ENCODE measurements around the gene PIK3CA.
"Not testable (repeated sequence)": the region's sequence is repeated elsewhere in the genome, so short reads cannot be mapped to it uniquely, and the experiment has no call there.

Gene PIK3CA

DNA sequence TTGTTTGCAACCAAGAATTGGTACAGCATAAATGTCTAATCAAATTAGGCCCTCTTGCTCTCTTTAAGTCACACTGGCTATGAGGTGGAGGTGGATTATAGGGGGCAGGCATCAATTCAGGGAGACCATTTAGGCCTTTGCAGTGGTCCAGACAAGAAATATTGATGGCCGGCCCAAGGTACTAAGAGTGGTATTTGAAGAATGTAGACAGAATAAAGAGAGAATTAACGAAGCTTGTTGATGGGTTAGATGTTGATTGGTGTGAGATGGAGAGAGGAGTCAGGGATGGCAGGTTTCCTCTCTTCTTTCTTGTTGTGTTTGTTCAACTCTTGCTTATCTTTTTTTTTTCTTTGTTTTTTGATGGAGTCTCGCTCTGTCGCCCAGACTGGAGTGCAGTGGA lies 48.5 kb downstream of the PIK3CA start:
- Histone ChIP-seq H3K27ac (ENCODE audit: low read depth, low read length) (0 out of 2 replicates have a peak overlapping the region, but pooled peaks have one; percentile 7), H3K4me3 (ENCODE audit: low read depth, low read length) (no peak overlapping the region), H3K9me3 (ENCODE audit: control insufficient read depth, insufficient read depth, low read depth, low read length) (no peaks in the 10 kb centered on the region), H3K9ac (ENCODE audit: low read length) (no peak overlapping the region), H3K27me3 (ENCODE audit: control insufficient read depth, insufficient read depth, low read length) (no peaks in the 10 kb centered on the region), H3K36me3 (ENCODE audit: control insufficient read depth, insufficient read depth, low read length) (peaks cover 4% of the 10 kb centered on the region), H3K4me1 (ENCODE audit: control insufficient read depth, insufficient read depth, low read length) (peaks cover 23% of the 10 kb centered on the region)

DNA sequence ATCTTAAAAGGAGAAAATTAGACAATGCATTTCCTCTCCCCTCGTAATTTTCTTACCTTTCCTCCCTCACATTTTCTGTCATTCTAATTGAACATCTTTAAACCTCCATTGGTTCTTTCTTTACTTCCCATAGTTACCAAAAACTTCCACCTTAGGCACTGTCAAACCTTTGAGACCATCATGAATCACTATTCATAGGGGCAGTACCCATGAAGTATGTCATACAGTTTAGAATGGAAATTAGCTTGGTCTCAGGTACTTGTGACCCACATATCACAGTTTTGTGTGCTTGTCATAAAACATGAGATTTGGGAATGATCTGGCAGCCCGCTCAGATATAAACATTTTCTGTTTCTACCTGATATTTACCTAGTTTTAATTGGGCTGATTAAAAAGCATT lies 52.6 kb downstream of the PIK3CA start:
- Histone ChIP-seq H3K36me3 (ENCODE audit: control insufficient read depth, insufficient read depth, low read length) (peaks cover 17% of the 10 kb centered on the region), H3K27me3 (ENCODE audit: control insufficient read depth, insufficient read depth, low read length) (no peaks in the 10 kb centered on the region), H3K9me3 (ENCODE audit: control insufficient read depth, insufficient read depth, low read depth, low read length) (no peaks in the 10 kb centered on the region), H3K4me1 (ENCODE audit: control insufficient read depth, insufficient read depth, low read length) (peaks cover 10% of the 10 kb centered on the region; the same call in 1 of the 2 replicates), H3K27ac (ENCODE audit: low read depth, low read length) (no peak overlapping the region), H3K4me3 (ENCODE audit: low read depth, low read length) (no peak overlapping the region), H3K9ac (ENCODE audit: low read length) (no peak overlapping the region)

DNA sequence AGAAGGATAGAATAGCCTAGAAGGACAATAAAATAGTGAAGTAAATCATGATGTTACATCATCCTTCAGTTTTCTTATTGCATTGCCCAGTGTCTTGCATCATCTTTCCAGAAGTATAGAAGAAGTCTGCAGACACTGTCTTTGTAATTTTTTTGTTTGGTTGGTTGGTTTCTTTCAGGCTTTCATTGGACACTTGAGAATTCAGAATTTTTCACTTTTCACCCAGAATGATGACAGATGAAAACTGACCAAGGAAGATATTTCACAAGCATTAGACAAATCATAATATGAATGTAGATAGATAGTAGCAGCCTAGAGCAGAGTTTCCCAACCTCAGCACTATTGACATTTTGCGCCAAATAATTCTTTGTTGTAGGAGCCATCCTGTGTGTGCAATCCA lies 67.4 kb downstream of the PIK3CA start:
- H3K36me3 ChIP-seq (ENCODE audit: control insufficient read depth, insufficient read depth, low read length); H3K27me3 ChIP-seq (ENCODE audit: control insufficient read depth, insufficient read depth, low read length); H3K9me3 ChIP-seq (ENCODE audit: control insufficient read depth, insufficient read depth, low read depth, low read length); H3K4me3 ChIP-seq (ENCODE audit: low read depth, low read length); H3K9ac ChIP-seq (ENCODE audit: low read length); H3K27ac ChIP-seq (ENCODE audit: low read depth, low read length); H3K4me1 ChIP-seq (ENCODE audit: control insufficient read depth, insufficient read depth, low read length): not testable (repeated sequence)

DNA sequence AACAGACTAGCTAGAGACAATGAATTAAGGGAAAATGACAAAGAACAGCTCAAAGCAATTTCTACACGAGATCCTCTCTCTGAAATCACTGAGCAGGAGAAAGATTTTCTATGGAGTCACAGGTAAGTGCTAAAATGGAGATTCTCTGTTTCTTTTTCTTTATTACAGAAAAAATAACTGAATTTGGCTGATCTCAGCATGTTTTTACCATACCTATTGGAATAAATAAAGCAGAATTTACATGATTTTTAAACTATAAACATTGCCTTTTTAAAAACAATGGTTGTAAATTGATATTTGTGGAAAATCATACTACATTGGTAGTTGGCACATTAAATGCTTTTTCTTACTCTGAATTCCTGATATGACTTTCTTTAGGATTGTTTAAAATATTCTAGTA lies 70.1 kb downstream of the PIK3CA start:
- not testable (repeated sequence) for H3K27me3 ChIP-seq (ENCODE audit: control insufficient read depth, insufficient read depth, low read length); H3K4me3 ChIP-seq (ENCODE audit: low read depth, low read length); H3K9ac ChIP-seq (ENCODE audit: low read length); H3K27ac ChIP-seq (ENCODE audit: low read depth, low read length); H3K9me3 ChIP-seq (ENCODE audit: control insufficient read depth, insufficient read depth, low read depth, low read length); H3K4me1 ChIP-seq (ENCODE audit: control insufficient read depth, insufficient read depth, low read length); H3K36me3 ChIP-seq (ENCODE audit: control insufficient read depth, insufficient read depth, low read length)

DNA sequence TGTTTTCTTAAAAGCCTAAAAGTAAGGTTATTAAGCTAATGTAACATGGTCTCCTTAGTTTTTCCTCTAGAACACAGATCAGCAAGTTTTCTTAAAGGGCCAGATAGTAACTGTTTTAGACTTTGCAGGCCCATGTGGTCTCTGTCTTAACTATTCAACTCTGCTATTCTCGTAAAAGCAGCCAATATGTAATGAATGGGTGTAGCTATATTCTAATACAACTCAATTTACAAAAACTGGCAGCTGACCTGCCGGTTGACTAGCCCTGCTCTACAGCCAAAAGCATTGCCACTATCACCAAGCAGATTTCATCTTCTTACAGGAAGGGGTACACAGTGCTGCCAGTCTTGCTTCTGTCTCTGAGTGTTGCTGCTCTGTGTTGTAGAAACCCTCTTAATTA lies 75.4 kb downstream of the PIK3CA start:
- H3K4me3 ChIP-seq (ENCODE audit: low read depth, low read length), result no peak overlapping the region
- H3K9ac ChIP-seq (ENCODE audit: low read length), result no peak overlapping the region
- peaks cover 9% of the 10 kb centered on the region; the same call in 1 of the 2 replicates for H3K4me1 ChIP-seq (ENCODE audit: control insufficient read depth, insufficient read depth, low read length)
- no peaks in the 10 kb centered on the region for H3K9me3 ChIP-seq (ENCODE audit: control insufficient read depth, insufficient read depth, low read depth, low read length)
- no peaks in the 10 kb centered on the region for H3K27me3 ChIP-seq (ENCODE audit: control insufficient read depth, insufficient read depth, low read length)
- no peak overlapping the region for H3K27ac ChIP-seq (ENCODE audit: low read depth, low read length)
- H3K36me3 ChIP-seq (ENCODE audit: control insufficient read depth, insufficient read depth, low read length), result peaks cover 23% of the 10 kb centered on the region

DNA sequence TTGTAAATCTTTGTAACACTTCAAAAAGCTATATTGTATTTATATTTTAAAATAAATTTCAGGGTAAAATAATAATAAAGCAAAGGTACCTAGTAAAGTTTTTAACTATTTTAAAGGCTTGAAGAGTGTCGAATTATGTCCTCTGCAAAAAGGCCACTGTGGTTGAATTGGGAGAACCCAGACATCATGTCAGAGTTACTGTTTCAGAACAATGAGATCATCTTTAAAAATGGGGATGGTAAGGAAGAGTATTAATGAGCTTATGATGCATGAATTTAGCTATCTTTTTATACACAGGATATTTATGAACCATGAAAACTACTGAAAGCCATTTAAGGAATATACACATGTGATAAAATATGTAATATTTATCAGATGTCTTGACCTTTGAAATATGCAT lies 76.4 kb downstream of the PIK3CA start:
- Histone ChIP-seq H3K36me3 (ENCODE audit: control insufficient read depth, insufficient read depth, low read length) (peaks cover 23% of the 10 kb centered on the region), H3K4me3 (ENCODE audit: low read depth, low read length) (no peak overlapping the region), H3K9ac (ENCODE audit: low read length) (no peak overlapping the region), H3K9me3 (ENCODE audit: control insufficient read depth, insufficient read depth, low read depth, low read length) (no peaks in the 10 kb centered on the region), H3K27ac (ENCODE audit: low read depth, low read length) (no peak overlapping the region), H3K4me1 (ENCODE audit: control insufficient read depth, insufficient read depth, low read length) (peaks cover 9% of the 10 kb centered on the region; the same call in 1 of the 2 replicates), H3K27me3 (ENCODE audit: control insufficient read depth, insufficient read depth, low read length) (no peaks in the 10 kb centered on the region)

DNA sequence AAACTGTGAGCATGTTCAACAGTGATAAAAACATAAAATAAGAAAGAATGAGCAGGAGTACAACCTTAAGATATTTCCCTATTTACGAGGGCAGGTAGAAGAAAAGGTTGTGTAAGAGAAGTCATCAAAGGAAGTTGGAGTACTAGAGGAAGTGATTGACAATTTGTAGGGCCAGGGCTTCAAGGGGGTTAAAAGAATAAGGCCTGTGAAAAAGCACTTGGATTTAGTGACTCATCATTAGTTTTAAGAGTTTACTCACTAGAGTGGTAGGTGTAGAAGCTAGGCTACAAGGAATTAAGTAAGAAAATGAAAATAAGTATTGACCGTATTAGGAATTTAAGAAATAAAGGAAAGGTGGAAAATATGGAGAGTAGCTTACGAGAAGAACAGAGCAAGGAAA lies 79.2 kb downstream of the PIK3CA start:
- H3K27ac ChIP-seq (ENCODE audit: low read depth, low read length), result no peak overlapping the region
- H3K4me3 ChIP-seq (ENCODE audit: low read depth, low read length), result no peak overlapping the region
- H3K27me3 ChIP-seq (ENCODE audit: control insufficient read depth, insufficient read depth, low read length), result no peaks in the 10 kb centered on the region
- H3K36me3 ChIP-seq (ENCODE audit: control insufficient read depth, insufficient read depth, low read length), result peaks cover 37% of the 10 kb centered on the region
- H3K9ac ChIP-seq (ENCODE audit: low read length), result no peak overlapping the region
- peaks cover 9% of the 10 kb centered on the region; the same call in 1 of the 2 replicates for H3K4me1 ChIP-seq (ENCODE audit: control insufficient read depth, insufficient read depth, low read length)
- no peaks in the 10 kb centered on the region for H3K9me3 ChIP-seq (ENCODE audit: control insufficient read depth, insufficient read depth, low read depth, low read length)

DNA sequence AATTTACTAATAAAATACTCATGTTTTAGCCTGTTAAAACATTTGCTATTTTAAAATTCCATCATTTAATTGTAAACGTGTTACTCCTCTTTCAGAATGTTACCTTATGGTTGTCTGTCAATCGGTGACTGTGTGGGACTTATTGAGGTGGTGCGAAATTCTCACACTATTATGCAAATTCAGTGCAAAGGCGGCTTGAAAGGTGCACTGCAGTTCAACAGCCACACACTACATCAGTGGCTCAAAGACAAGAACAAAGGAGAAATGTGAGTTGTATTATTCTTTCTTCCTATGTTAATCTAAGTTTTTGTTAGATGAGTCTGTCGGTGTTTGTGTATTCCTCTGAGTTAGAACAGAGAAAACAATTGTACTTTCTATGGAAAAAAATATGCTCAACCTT lies 81.0 kb downstream of the PIK3CA start:
- Histone ChIP-seq H3K4me3 (ENCODE audit: low read depth, low read length) (no peak overlapping the region), H3K4me1 (ENCODE audit: control insufficient read depth, insufficient read depth, low read length) (peaks cover 9% of the 10 kb centered on the region; the same call in 1 of the 2 replicates), H3K9ac (ENCODE audit: low read length) (no peak overlapping the region), H3K36me3 (ENCODE audit: control insufficient read depth, insufficient read depth, low read length) (peaks cover 34% of the 10 kb centered on the region), H3K9me3 (ENCODE audit: control insufficient read depth, insufficient read depth, low read depth, low read length) (no peaks in the 10 kb centered on the region), H3K27ac (ENCODE audit: low read depth, low read length) (no peak overlapping the region), H3K27me3 (ENCODE audit: control insufficient read depth, insufficient read depth, low read length) (no peaks in the 10 kb centered on the region)

DNA sequence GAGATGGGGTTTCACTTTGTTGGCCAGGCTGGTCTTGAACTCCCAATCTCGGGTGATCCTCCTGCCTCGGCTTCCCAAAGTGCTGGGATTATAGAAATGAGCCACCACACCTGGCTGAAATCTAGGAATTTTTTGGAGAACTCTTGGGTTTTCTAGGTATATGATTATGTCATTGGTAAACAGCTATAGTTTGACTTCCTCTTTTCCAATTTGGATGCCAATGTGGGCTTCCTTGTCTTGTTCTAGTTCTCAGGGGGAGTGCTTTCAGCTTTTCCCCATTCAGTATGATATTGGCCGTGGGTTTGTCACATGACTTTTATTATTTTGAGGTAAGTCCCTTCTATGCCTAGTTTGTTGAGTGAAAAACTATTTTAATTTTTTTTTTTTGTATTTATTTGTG lies 84.9 kb downstream of the PIK3CA start:
- no peak overlapping the region for H3K27ac ChIP-seq (ENCODE audit: low read depth, low read length)

DNA sequence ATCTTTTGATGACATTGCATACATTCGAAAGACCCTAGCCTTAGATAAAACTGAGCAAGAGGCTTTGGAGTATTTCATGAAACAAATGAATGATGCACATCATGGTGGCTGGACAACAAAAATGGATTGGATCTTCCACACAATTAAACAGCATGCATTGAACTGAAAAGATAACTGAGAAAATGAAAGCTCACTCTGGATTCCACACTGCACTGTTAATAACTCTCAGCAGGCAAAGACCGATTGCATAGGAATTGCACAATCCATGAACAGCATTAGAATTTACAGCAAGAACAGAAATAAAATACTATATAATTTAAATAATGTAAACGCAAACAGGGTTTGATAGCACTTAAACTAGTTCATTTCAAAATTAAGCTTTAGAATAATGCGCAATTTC lies 86.0 kb downstream of the PIK3CA start:
- Histone ChIP-seq H3K4me3 (ENCODE audit: low read depth, low read length) (no peak overlapping the region), H3K36me3 (ENCODE audit: control insufficient read depth, insufficient read depth, low read length) (peaks cover 21% of the 10 kb centered on the region), H3K27me3 (ENCODE audit: control insufficient read depth, insufficient read depth, low read length) (no peaks in the 10 kb centered on the region), H3K9ac (ENCODE audit: low read length) (no peak overlapping the region), H3K4me1 (ENCODE audit: control insufficient read depth, insufficient read depth, low read length) (no peaks in the 10 kb centered on the region), H3K9me3 (ENCODE audit: control insufficient read depth, insufficient read depth, low read depth, low read length) (no peaks in the 10 kb centered on the region), H3K27ac (ENCODE audit: low read depth, low read length) (no peak overlapping the region)

More for the DNA sequence above, 84.9 kb downstream of the PIK3CA start:
- H3K4me3 ChIP-seq (ENCODE audit: low read depth, low read length), result no peak overlapping the region
- H3K36me3 ChIP-seq (ENCODE audit: control insufficient read depth, insufficient read depth, low read length), result peaks cover 21% of the 10 kb centered on the region
- no peaks in the 10 kb centered on the region for H3K9me3 ChIP-seq (ENCODE audit: control insufficient read depth, insufficient read depth, low read depth, low read length)
- no peaks in the 10 kb centered on the region for H3K27me3 ChIP-seq (ENCODE audit: control insufficient read depth, insufficient read depth, low read length)
- no peak overlapping the region for H3K9ac ChIP-seq (ENCODE audit: low read length)
- H3K4me1 ChIP-seq (ENCODE audit: control insufficient read depth, insufficient read depth, low read length), result no peaks in the 10 kb centered on the region

DNA sequence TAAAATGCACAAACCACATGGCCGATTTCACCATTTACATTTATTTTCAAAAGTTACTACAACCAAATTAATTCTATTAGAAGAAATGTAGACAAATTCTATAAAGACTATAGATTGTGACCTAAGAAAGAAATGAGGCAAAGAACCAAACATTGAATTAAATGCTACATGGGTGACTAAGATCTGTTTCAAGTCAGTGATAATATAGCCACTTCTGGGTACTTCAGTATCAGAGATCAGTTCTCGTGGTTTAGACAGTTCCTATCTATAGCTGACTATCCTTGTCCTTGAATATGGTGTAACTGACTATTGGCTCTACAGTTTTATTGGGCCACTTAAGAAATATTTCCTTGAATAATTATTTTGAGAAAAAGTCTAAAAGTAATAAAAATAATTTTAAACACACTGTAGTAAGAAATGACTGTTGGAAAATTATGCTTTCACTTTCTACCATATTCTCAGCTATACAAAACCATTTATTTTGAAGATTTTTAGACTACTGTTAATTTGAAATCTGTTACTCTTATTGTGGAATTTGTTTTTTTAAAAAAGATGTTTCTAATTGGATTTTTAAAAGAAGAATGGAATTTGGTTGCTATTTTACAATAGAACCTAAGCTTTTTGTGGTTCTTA lies 88.6 kb downstream of the PIK3CA start:
- H3K4me1 ChIP-seq (ENCODE audit: control insufficient read depth, insufficient read depth, low read length), result no peaks in the 10 kb centered on the region
- no peak overlapping the region for H3K9ac ChIP-seq (ENCODE audit: low read length)
- no peaks in the 10 kb centered on the region for H3K27me3 ChIP-seq (ENCODE audit: control insufficient read depth, insufficient read depth, low read length)
- no peaks in the 10 kb centered on the region for H3K9me3 ChIP-seq (ENCODE audit: control insufficient read depth, insufficient read depth, low read depth, low read length)
- no peak overlapping the region for H3K4me3 ChIP-seq (ENCODE audit: low read depth, low read length)
- no peak overlapping the region for H3K27ac ChIP-seq (ENCODE audit: low read depth, low read length)
- H3K36me3 ChIP-seq (ENCODE audit: control insufficient read depth, insufficient read depth, low read length), result peaks cover 5% of the 10 kb centered on the region

DNA sequence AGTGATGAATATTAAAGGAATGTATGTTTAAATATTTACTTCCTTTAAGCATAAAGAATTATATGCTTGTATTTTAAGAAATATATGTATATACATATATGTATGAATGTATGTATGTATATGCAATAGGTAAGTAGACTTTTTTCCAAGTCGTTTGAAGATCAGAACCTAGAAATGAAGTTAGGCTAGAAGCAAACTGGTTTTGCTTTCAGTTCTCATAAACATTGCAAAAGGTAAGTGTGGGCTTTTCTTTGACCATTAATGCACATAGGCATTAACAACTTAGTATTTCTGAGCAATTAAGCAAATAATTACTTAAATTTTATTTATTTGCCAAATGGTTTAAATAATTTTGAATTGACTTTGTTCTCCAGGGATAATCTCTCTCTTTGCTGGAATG lies 92.1 kb downstream of the PIK3CA start:
- not testable (repeated sequence) for H3K4me1 ChIP-seq (ENCODE audit: control insufficient read depth, insufficient read depth, low read length); H3K9me3 ChIP-seq (ENCODE audit: control insufficient read depth, insufficient read depth, low read depth, low read length); H3K27ac ChIP-seq (ENCODE audit: low read depth, low read length); H3K9ac ChIP-seq (ENCODE audit: low read length); H3K4me3 ChIP-seq (ENCODE audit: low read depth, low read length); H3K27me3 ChIP-seq (ENCODE audit: control insufficient read depth, insufficient read depth, low read length); H3K36me3 ChIP-seq (ENCODE audit: control insufficient read depth, insufficient read depth, low read length)
